SK-N-SH (cell line): ENCODE data around the gene CLMP. TPM values are rescaled to one million over a fixed set of nuclear protein-coding genes. Genes with fewer than 3 reads are reported as not detected.
"Not testable (repeated sequence)": the region's sequence is repeated elsewhere in the genome, so short reads cannot be mapped to it uniquely, and the experiment has no call there.

Source experiments
- CTCF ChIA-PET: fragments of 300-600, 350-600 bp; formaldehyde crosslinking; extraction: SDS; loops from one replicate; lab custom pipeline; 2021; lab: Yijun Ruan, JAX
- POLR2A ChIA-PET: fragments of 350-600 bp; sonication (Branson Sonifier 250); formaldehyde crosslinking; extraction: SDS; loops from one replicate; lab custom pipeline; 2020; ENCODE audit warnings: antibody characterized with exemption, inconsistent platforms; lab: Yijun Ruan, JAX
- DNase-seq: peaks from one replicate; pipeline ENCODE4 v3.0.0; 2012
- H2AFZ ChIP-seq: fragments of 200-600 bp; sonication (generic); 2 replicates; pipeline ENCODE4 v1.8.1; 2016; ENCODE audit warnings: antibody characterized with exemption, mild to moderate bottlenecking, low read depth
- H3F3A ChIP-seq: fragments of 200-600 bp; sonication (generic); replicated peaks from 2 replicates; pipeline ENCODE3; 2016; ENCODE audit warnings: antibody characterized with exemption, mild to moderate bottlenecking; ENCODE audit not compliant: insufficient read depth
- H3K27ac ChIP-seq, 2 experiments: fragments of 200-500 bp in 1 of 2; fragments of 200-600 bp in 1 of 2; sonication (Bioruptor generic) in 1 of 2; sonication (generic), shearing (Covaris generic) in 1 of 2; 2 replicates each; pipeline versions ENCODE4 v1.5.1 to v1.6.1; 2014 to 2016; ENCODE audit warnings: low read depth in 2 of 2, inconsistent platforms in 1 of 2, low read length in 1 of 2, mild to moderate bottlenecking in 1 of 2, mixed read lengths in 1 of 2
- H3K27me3 ChIP-seq: fragments of 200-600 bp; sonication (generic), shearing (Covaris generic); 2 replicates; pipeline ENCODE4 v1.6.1; 2016; ENCODE audit warnings: mixed run types; ENCODE audit not compliant: insufficient read depth
- H3K36me3 ChIP-seq, 2 experiments: fragments of 200-500 bp in 1 of 2; fragments of 200-600 bp in 1 of 2; sonication (Bioruptor generic) in 1 of 2; sonication (generic) in 1 of 2; replicated peaks in 1 of 2; 2 replicates each; pipeline versions ENCODE3 to v1.5.1; 2014 to 2016; ENCODE audit warnings: low read length in 1 of 2, mild to moderate bottlenecking in 1 of 2; ENCODE audit not compliant: insufficient read depth in 2 of 2, control insufficient read depth in 1 of 2
- H3K4me1 ChIP-seq, 2 experiments: fragments of 200-500 bp in 1 of 2; fragments of 200-600 bp in 1 of 2; sonication (Bioruptor generic) in 1 of 2; sonication (generic), shearing (Covaris generic) in 1 of 2; 2 replicates each; pipeline versions ENCODE4 v1.5.1 to v1.6.1; 2014 to 2016; ENCODE audit warnings: low read depth in 1 of 2, low read length in 1 of 2, mixed run types in 1 of 2; ENCODE audit not compliant: insufficient read depth in 2 of 2, control insufficient read depth in 1 of 2
- H3K4me2 ChIP-seq: fragments of 200-600 bp; sonication (generic), shearing (Covaris generic); 2 replicates; pipeline ENCODE4 v1.6.1; 2017; ENCODE audit warnings: mixed run types
- H3K4me3 ChIP-seq, 2 experiments: fragments of 200-500 bp in 1 of 2; fragments of 200-600 bp in 1 of 2; sonication (Bioruptor generic) in 1 of 2; sonication (generic), shearing (Covaris generic) in 1 of 2; 2 replicates each; pipeline versions ENCODE4 v1.5.1 to v1.8.1; 2014 to 2016; ENCODE audit warnings: low read depth in 2 of 2, inconsistent platforms in 1 of 2, low read length in 1 of 2, mild to moderate bottlenecking in 1 of 2, mixed read lengths in 1 of 2, moderate library complexity in 1 of 2
- H3K79me2 ChIP-seq: fragments of 200-600 bp; sonication (generic); 2 replicates; pipeline ENCODE4 v1.8.1; 2017; ENCODE audit warnings: mild to moderate bottlenecking; ENCODE audit not compliant: insufficient read depth
- H3K9ac ChIP-seq: fragments of 200-600 bp; sonication (generic); 2 replicates; pipeline ENCODE4 v1.6.1; 2017; ENCODE audit warnings: mixed run types
- H3K9me2 ChIP-seq: fragments of 200-600 bp; sonication (generic); 2 replicates; pipeline ENCODE4 v1.6.1; 2017; ENCODE audit warnings: mixed run types
- H3K9me3 ChIP-seq: fragments of 200-600 bp; sonication (generic); 2 replicates; pipeline ENCODE4 v1.6.1; 2017; ENCODE audit warnings: mixed run types, mild to moderate bottlenecking, moderate library complexity
- H4K20me1 ChIP-seq: fragments of 200-600 bp; sonication (generic); 2 replicates; pipeline ENCODE4 v1.6.1; 2017; ENCODE audit warnings: mild to moderate bottlenecking, mixed run types; ENCODE audit not compliant: insufficient read depth
- EP300 ChIP-seq, 2 experiments: IDR thresholded peaks; 2 replicates each; pipeline versions ENCODE4 v1.4.0 to v1.6.1; 2012; ENCODE audit warnings: borderline replicate concordance in 1 of 2, low read depth in 1 of 2, low read length in 1 of 2
- EZH2phosphoT487 ChIP-seq: fragments of 200-600 bp; sonication (generic); IDR thresholded peaks from 2 replicates; pipeline ENCODE4 v1.6.1; 2017; ENCODE audit warnings: low read depth, mixed run types, mild to moderate bottlenecking, antibody characterized with exemption, moderate library complexity, borderline replicate concordance
- GABPA ChIP-seq: IDR thresholded peaks from 2 replicates; pipeline ENCODE4 v1.4.0; 2012; ENCODE audit warnings: low read depth, mild to moderate bottlenecking
- IRF3 ChIP-seq: fragments of 150-350 bp; IDR thresholded peaks from 2 replicates; pipeline ENCODE4 v1.6.1; 2016; ENCODE audit warnings: mild to moderate bottlenecking, low read depth, low read length
- JUND ChIP-seq: IDR thresholded peaks from 2 replicates; pipeline ENCODE4 v1.4.0; 2012
- MAX ChIP-seq: IDR thresholded peaks from 2 replicates; pipeline ENCODE4 v1.4.0; 2012; ENCODE audit warnings: low read depth
- NFIC ChIP-seq: IDR thresholded peaks from 2 replicates; pipeline ENCODE4 v1.4.0; 2012; ENCODE audit warnings: borderline replicate concordance
- PBX3 ChIP-seq: IDR thresholded peaks from 2 replicates; pipeline ENCODE4; 2012
- RAD21 ChIP-seq: IDR thresholded peaks from 2 replicates; pipeline ENCODE4 v1.6.1; 2012; ENCODE audit warnings: mild to moderate bottlenecking, low read length
- RXRA ChIP-seq: IDR thresholded peaks from 2 replicates; pipeline ENCODE4 v1.4.0; 2012; ENCODE audit warnings: low read depth, mild to moderate bottlenecking, borderline replicate concordance
- SIN3A ChIP-seq: IDR thresholded peaks from 2 replicates; pipeline ENCODE4 v1.6.1; 2012; ENCODE audit warnings: low read depth, mild to moderate bottlenecking, low read length, moderate library complexity, borderline replicate concordance
- TAF1 ChIP-seq: IDR thresholded peaks from 2 replicates; pipeline ENCODE4 v1.6.1; 2012; ENCODE audit warnings: low read depth, mild to moderate bottlenecking, low read length, moderate library complexity, borderline replicate concordance
- TCF12 ChIP-seq: IDR thresholded peaks from 2 replicates; pipeline ENCODE4 v1.4.0; 2012
- TEAD4 ChIP-seq: IDR thresholded peaks from 2 replicates; pipeline ENCODE4 v1.4.0; 2012; ENCODE audit warnings: mild to moderate bottlenecking, borderline replicate concordance; ENCODE audit not compliant: insufficient read depth
- USF1 ChIP-seq: IDR thresholded peaks from 2 replicates; pipeline ENCODE4 v1.4.0; 2012; ENCODE audit warnings: low read depth, borderline replicate concordance
- USF2 ChIP-seq: fragments of 150-350 bp; IDR thresholded peaks from 2 replicates; pipeline ENCODE4 v1.6.1; 2017; ENCODE audit warnings: antibody characterized with exemption, low read length, low read depth, borderline replicate concordance
- WGBS: methylation state at CpG from one replicate; pipeline ENCODE4 v1.1.6; 2017; ENCODE audit warnings: low lambda C conversion rate; 5-methylcytosine and 5-hydroxymethylcytosine counted together
- polyA plus RNA-seq, 3 experiments: library from polyadenylated mRNA; depleted of rRNA; stranded (reverse); fragments of >200 nt; gene quantifications; 2 replicates each; pipeline ENCODE4 v1.2.3, GENCODE V29; 2012

CLMP gene
- polyA plus RNA-seq, 1 of the 3 experiments (the other 2 are of a cell fraction): 61.9 TPM

- TF ChIP-seq GABPA (no peak), USF2 (no peak), RAD21 (no peak), EP300 (IDR thresholded peaks at IDR 0.05; ENCODE audit: borderline replicate concordance in 1 of 2, low read depth in 1 of 2, low read length in 1 of 2) (no peak)
Observed at GRCh38 chr11:123158033-123159003, 36.7 kb downstream of the CLMP start (continued).

GRCh38 chr11:123152951-123153350 lies 42.1 kb downstream of the CLMP start:
- CTCF ChIA-PET: interaction anchor here (0.7 to 1.9 kb wide), 9 partner anchors 12 to 109 kb away, joined by 3 to 9 read pairs (median 3); no protein-coding TSS in a partner anchor
- no peaks in the 10 kb centered on the region for H3K9me3 ChIP-seq
- peaks cover 2 to 20% of the 10 kb centered on the region in 2 experiments for H3K36me3 ChIP-seq
- H3F3A ChIP-seq: peaks cover 19% of the 10 kb centered on the region
- no peak overlapping the region for H3K4me3 ChIP-seq
- peaks cover 90% of the 10 kb centered on the region for H3K79me2 ChIP-seq
- H3K27ac ChIP-seq: no peak overlapping the region
- H3K4me2 ChIP-seq: no peak overlapping the region
- no peak overlapping the region for H3K9ac ChIP-seq
- TF ChIP-seq TAF1 (no peak), IRF3 (no peak), EP300 (IDR thresholded peaks at IDR 0.05; ENCODE audit: borderline replicate concordance in 1 of 2, low read depth in 1 of 2, low read length in 1 of 2) (no peak), TCF12 (no peak), RXRA (no peak), NFIC (no peak), JUND (no peak), MAX (no peak), PBX3 (no peak), EZH2phosphoT487 (no peak), USF1 (no peak), SIN3A (no peak), TEAD4 (no peak), USF2 (no peak)
- POLR2A ChIA-PET: no interaction called here
- H3K9me2 ChIP-seq: no peaks in the 10 kb centered on the region
- H3K27me3 ChIP-seq: no peaks in the 10 kb centered on the region
- no peak for DNase-seq
- no peak overlapping the region for H2AFZ ChIP-seq
- H4K20me1 ChIP-seq: no peaks in the 10 kb centered on the region
- WGBS: 93% methylated on average over 9 of the region's 9 CpGs
- H3K4me1 ChIP-seq: peaks cover under 1 to 5% of the 10 kb centered on the region in 2 experiments; a peak in 2 of 4 replicates

GRCh38 chr11:123152346-123152745 lies 42.7 kb downstream of the CLMP start:
- H3K4me3 ChIP-seq, DNase-seq, H3K4me2 ChIP-seq, POLR2A ChIA-PET, H3K9me2 ChIP-seq, H3K27me3 ChIP-seq, H2AFZ ChIP-seq, H3K27ac ChIP-seq, H3K9ac ChIP-seq, H3K9me3 ChIP-seq, H3K4me1 ChIP-seq, H4K20me1 ChIP-seq: not testable (repeated sequence)
- WGBS: 93% methylated on average over 5 of the region's 5 CpGs
- peaks cover 90% of the 10 kb centered on the region for H3K79me2 ChIP-seq
- CTCF ChIA-PET: interaction anchor here (0.7 to 1.9 kb wide), 8 partner anchors 13 to 110 kb away, joined by 3 to 9 read pairs (median 4); no protein-coding TSS in a partner anchor
- H3K36me3 ChIP-seq: peaks cover 2 to 20% of the 10 kb centered on the region in 2 experiments
- peaks cover 15% of the 10 kb centered on the region for H3F3A ChIP-seq
